DMS79 (cell line): ENCODE measurements around the gene SSX2IP.
A peak's percentile ranks its signal among the peaks of the same experiment; 100 is the strongest.
"Not testable (repeated sequence)": the region's sequence is repeated elsewhere in the genome, so short reads cannot be mapped to it uniquely, and the experiment has no call there.

Experiments used
- DNase-seq: peaks from one replicate; lab custom pipeline; 2025; lab: John Stamatoyannopoulos, UW

The SSX2IP gene

GRCh38 chr1:84690397-84691121 is at the start of gene SSX2IP:
Gene SSX2IP, minus strand, starts transcription at chr1:84690461. Its CDS starts 19,242 bp downstream, at chr1:84671219.
- peak; percentile 93 for DNase-seq

GRCh38 chr1:84738237-84738636 is 48.0 kb upstream of the SSX2IP start:
- no peak for DNase-seq

- DNase-seq: no peak
Measured at GRCh38 chr1:84737590-84737989, 47.3 kb upstream of the SSX2IP start.

- DNase-seq: no peak
Measured at GRCh38 chr1:84736944-84737343, 46.7 kb upstream of the SSX2IP start.

GRCh38 chr1:84736445-84736844 is 46.2 kb upstream of the SSX2IP start:
- DNase-seq: no peak

GRCh38 chr1:84735483-84735882 is 45.2 kb upstream of the SSX2IP start:
- DNase-seq: no peak

- DNase-seq: no peak
Measured at GRCh38 chr1:84732520-84732919, 42.3 kb upstream of the SSX2IP start.

GRCh38 chr1:84731519-84731918 is 41.3 kb upstream of the SSX2IP start:
- no peak for DNase-seq

GRCh38 chr1:84727711-84728110 is 37.5 kb upstream of the SSX2IP start:
- peak; percentile 10 for DNase-seq

- DNase-seq: no peak
Measured at GRCh38 chr1:84726593-84727499, 36.6 kb upstream of the SSX2IP start.

- no peak for DNase-seq
Measured at GRCh38 chr1:84724128-84724860, 34.0 kb upstream of the SSX2IP start.

GRCh38 chr1:84722794-84723193 is 32.5 kb upstream of the SSX2IP start:
- no peak for DNase-seq

- DNase-seq: not testable (repeated sequence)
Measured at GRCh38 chr1:84721872-84722271, 31.6 kb upstream of the SSX2IP start.

GRCh38 chr1:84721152-84721551 is 30.9 kb upstream of the SSX2IP start:
- no peak for DNase-seq

- DNase-seq: peak; percentile 32
Measured at GRCh38 chr1:84720221-84720780, 30.0 kb upstream of the SSX2IP start.

- DNase-seq: no peak
Measured at GRCh38 chr1:84719543-84720217, 29.4 kb upstream of the SSX2IP start.

GRCh38 chr1:84715342-84716019 is 25.2 kb upstream of the SSX2IP start:
- DNase-seq: peak; percentile 14

GRCh38 chr1:84712276-84712874 is 22.1 kb upstream of the SSX2IP start:
- no peak for DNase-seq

- DNase-seq: no peak
Measured at GRCh38 chr1:84711869-84712268, 21.6 kb upstream of the SSX2IP start.

GRCh38 chr1:84711121-84711520 is 20.9 kb upstream of the SSX2IP start:
- peak; percentile 44 for DNase-seq
